NCI-H2196 (cell line): ENCODE results near the gene SEC22C.
"Not testable (repeated sequence)": the region's sequence is repeated elsewhere in the genome, so short reads cannot be mapped to it uniquely, and the experiment has no call there.

Source experiments
- DNase-seq: peaks from one replicate; lab custom pipeline; 2025; ENCODE audit not compliant: unreplicated experiment; lab: John Stamatoyannopoulos, UW

The SEC22C gene, protein sequence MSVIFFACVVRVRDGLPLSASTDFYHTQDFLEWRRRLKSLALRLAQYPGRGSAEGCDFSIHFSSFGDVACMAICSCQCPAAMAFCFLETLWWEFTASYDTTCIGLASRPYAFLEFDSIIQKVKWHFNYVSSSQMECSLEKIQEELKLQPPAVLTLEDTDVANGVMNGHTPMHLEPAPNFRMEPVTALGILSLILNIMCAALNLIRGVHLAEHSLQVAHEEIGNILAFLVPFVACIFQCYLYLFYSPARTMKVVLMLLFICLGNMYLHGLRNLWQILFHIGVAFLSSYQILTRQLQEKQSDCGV

DNA sequence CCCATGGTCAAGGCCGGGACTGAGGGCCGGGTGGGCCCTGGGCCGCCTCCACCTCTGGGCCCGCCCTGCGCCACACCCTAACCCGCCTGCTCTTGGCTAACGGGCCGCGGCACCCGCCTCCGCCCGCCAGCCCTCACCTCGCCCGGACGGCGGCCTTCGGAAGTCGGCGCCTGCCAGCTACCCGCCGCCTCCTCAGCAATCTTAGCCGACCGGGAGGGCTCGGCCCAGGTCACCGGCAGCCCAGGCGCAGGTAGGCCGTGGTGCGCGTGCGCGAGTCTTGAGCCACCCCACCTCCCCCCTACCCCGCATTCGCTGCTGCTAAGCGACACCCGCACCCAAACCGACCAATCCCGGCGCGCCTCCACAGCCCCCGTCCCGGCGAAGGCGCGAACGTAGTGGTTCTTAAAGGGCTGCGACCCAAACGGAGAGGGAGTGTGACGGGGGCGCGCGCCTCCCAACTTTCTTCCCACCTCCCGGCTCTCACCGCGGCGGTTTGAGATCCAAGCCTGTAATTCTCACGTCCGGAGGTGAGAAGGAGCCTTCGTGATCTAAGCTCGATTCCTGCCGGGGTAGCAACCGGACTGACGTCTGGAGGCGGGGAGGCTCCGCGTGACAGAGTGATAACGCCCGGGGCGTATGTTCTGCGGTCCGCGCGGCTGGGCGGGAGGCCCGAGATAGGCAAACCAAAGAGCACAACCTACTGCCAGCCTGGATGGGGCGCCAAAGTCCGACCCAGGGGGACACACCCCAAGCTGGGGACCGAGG lies at the start of gene SEC22C:
Gene SEC22C, minus strand, starts transcription at position 259 of the 765 bp plus-strand sequence. CDS start 12,921 bp downstream, outside the sequence.
- DNase-seq = peak; percentile 83

DNA sequence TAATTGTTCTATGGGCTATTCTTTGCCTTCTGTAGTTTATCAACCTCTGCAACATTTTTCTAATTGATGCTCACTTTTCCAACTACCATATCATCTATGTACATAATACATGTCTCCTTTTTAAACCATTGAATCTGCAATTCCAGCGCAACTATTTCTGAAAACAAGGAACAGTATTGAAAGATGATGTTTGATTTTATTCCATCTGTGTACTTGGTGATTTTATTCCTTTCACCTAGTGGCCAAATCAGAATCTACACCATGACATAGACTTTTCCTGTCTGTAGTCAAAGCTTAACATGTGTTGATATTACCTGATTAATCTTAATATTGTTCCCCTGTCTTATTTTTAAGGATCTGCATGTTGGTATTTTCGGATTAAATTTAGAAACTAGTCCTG lies 31.7 kb upstream of the SEC22C start:
- DNase-seq = no peak

DNA sequence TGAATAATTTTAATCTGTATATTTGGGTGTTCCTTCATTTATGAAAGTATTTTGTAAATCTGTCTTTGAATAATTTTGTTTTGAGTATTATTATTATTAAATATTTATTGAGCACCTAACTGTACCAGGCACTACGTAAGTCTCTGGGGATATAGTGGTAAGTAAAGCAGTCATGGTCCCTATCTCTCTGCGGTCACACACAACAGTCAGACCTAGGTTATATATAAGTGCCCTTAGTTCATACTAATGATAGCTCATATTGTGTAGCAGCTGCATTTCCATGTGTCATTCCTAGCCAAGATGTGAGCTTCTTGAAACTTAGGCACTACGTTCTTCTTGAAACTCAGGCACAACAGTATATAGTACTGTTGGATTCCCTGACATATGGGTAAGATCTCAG lies 31.2 kb upstream of the SEC22C start:
- no peak for DNase-seq

DNA sequence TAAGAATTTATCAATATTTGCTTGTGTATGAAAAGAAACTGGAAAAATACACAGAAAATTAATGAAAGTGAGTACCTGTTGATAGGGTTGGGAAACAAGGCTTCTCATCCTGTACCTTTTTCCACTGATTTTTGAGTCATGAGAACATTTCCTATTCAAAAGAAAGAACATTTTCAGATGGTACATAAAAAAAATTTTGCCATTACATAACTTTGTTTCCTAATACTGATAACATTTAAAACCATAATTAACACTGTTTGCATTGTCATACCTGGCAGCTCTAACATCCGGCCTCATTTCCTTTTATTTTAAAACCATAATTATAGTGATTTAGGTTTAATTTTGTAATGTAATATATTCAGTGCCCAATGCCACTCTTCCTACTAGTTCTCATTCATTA lies 30.4 kb upstream of the SEC22C start:
- DNase-seq = no peak

DNA sequence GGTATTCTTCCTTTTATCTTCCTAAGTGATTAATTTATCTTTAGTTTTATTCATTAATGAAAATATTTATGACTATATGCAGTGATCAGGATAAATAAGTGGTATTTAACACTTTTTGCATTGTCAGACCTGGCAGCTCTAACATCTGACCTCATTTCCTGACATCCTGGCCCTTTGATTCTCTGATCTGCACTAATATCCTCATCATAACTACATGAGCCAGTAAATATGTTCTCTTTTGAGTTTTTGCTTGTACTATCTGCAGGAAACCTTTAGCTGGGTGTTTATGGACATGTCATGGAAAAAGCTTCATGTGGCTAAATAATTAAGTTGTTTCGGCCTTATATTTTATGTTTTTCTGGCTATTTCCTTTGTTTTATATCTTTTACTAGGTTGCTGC lies 29.2 kb upstream of the SEC22C start:
- no peak for DNase-seq

DNA sequence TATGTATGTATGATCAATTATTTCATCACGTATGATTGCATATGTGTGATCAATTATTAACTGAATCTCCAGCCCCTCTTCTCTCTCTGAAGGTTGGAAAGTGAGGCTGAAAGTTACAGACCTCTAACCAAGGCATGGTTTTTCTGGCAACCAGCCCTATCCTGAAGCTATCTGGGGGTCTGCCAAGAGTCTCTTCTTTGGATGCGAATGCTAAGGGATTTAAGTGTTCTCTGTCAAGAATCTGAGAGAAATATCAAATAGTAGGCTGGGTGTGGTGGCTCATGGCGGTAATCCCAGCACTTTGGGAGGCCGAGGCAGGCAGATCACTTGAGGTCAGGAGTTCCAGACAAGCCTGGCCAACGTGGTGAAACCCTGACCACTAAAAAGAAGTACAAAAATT lies 26.8 kb upstream of the SEC22C start:
- no peak for DNase-seq

- no peak for DNase-seq
Measured at GRCh38 chr3:42605546-42606173, 23.9 kb upstream of the SEC22C start.

DNA sequence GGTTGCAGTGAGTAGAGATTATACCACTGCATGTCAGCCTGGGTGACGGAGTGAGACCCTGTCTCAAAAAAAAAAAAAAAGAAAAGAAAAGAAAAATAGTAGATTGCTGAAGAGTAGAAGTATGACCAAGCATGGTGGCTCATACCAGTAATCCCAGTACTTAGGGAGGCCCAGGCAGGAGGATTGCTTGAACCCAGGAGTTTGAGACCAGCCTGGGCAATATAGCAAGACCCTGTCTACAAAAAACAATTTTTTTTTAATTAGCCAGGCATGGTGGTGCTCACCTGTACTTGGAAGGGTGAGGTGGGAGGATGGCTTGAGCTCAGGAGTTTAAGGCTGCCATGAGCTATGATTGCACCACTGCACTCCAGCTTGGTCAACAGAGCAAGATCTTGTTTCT lies 21.2 kb upstream of the SEC22C start:
- DNase-seq = no peak

GRCh38 chr3:42601896-42602581 lies 20.3 kb upstream of the SEC22C start:
- no peak for DNase-seq

DNA sequence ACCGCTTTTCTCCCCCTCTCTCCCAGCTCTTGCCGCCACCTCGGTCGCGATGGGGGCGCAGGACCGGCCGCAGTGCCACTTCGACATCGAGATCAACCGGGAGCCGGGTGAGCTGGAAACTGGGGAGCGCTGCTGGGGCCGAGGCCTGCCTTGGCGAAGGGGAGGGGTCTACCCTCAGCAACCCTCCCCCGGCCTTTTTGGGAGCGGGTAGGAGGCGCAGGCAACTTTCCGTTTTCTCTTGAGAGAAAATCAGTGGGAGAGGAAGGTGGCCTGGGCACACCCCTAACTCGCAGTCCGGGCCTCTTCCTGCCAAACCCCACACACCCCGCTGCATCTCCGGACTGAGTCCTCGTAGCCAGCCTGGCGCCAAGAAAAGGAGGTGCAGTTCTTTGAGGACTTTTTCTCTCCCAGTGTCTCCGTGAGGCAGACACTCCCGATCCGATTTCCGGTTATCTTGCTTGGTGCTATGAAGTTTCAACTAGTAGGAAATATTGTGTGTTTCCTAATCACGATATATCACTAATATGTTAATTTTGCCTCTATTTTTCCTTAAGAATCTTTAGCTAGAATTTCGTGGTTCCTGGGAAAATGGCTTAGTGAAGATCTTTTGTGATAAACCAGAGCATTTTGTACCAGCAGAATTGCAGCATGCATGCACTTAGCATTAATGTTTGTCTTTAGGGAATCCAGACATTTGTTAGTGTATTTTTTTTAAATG lies 19.4 kb upstream of the SEC22C start:
- DNase-seq = peak; percentile 27

- DNase-seq = peak; percentile 95
Measured at GRCh38 chr3:42600111-42600957, 18.6 kb upstream of the SEC22C start, which contains the start of gene NKTR. Gene NKTR (plus strand): TSS chr3:42600686. CDS start chr3:42601007, 321 bp downstream.

- DNase-seq = not testable (repeated sequence)
Measured at GRCh38 chr3:42597098-42597497, 15.3 kb upstream of the SEC22C start.

GRCh38 chr3:42595682-42596081 lies 13.9 kb upstream of the SEC22C start:
- no peak for DNase-seq

GRCh38 chr3:42593635-42594034 lies 11.9 kb upstream of the SEC22C start:
- no peak for DNase-seq

DNA sequence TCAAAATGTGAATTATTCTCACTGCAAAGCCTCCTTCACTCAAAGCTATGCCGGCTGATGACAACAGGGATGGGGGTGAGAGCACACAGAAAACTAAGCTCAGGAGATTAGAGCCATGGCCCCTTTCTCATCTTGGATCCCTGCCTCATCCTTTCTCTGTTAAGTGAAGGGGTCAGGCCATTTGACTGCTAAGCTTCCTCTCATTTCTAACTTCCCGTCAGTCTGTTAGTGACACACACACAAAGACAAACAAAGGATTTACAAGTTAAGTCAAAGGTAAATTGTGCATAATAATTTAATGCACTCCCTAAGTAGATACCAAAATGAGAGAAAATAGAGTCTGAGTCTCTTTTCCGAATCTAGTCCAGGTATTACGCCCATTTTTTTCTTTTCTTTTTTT lies 10.0 kb upstream of the SEC22C start:
- DNase-seq = no peak

DNA sequence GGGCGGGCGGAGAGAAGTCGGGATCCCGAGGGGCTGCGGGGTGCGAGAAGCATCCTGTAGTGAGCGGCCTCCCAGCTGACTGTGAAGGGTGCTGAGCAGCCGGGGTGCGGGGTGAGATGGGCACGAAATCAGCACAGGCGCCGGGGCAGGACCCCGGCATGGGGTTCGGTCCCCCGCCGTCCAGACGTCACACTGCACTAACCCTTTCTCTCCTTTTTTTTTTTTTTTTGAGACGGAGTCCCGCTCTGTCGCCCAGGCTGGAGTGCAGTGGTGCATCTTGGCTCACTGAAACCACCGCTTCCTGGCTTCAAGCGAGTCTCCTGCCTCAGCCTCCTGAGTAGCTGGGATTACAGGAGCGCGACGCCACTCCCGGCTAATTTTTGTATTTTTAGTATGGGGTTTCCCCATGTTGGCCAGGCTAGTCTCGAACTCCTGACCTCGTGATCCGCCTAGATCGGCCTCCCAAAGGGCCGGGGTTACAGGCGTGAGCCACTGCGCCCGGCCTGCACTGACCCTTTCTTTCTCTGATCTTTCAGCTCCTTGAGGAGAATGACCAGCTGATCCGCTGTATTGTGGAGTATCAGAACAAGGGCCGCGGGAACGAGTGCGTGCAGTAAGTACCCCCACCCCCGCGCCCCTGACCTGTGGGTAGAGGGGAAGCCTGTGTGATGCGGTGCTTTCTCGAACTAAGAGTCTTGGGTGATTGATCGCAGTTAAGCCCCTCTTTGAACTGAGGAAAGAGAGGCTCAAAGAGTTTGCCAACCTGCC lies 9.4 kb upstream of the SEC22C start:
- DNase-seq = no peak

- no peak for DNase-seq
Measured at GRCh38 chr3:42589382-42590109, 7.8 kb upstream of the SEC22C start.

- DNase-seq = no peak
Measured at GRCh38 chr3:42588625-42589024, 6.9 kb upstream of the SEC22C start.
